Measurements from ENCODE around the gene TEDDM1.

TEDDM1 gene

GRCh38 chr1:182406012-182406411 is 5.5 kb upstream of the TEDDM1 start:
- no peak for DNase-seq

GRCh38 chr1:182405578-182405977 is 5.1 kb upstream of the TEDDM1 start:
- DNase-seq: no peak

- no peak for DNase-seq
Observed at GRCh38 chr1:182404781-182405180, 4.3 kb upstream of the TEDDM1 start.

- no peak for DNase-seq
Observed at GRCh38 chr1:182397653-182398393, 2.6 kb downstream of the TEDDM1 start.

- DNase-seq: no peak
Observed at GRCh38 chr1:182395906-182396305, 4.6 kb downstream of the TEDDM1 start.

- DNase-seq: no peak
Observed at GRCh38 chr1:182394055-182394775, 6.3 kb downstream of the TEDDM1 start.

GRCh38 chr1:182392050-182393028 is 8.1 kb downstream of the TEDDM1 start:
- peak; percentile 54 for DNase-seq

GRCh38 chr1:182391362-182392049 is 9.0 kb downstream of the TEDDM1 start, which contains the start of gene GLUL:
GLUL (minus strand) TSS chr1:182391790; CDS start chr1:182388737, 3,053 bp downstream.
- DNase-seq: peak; percentile 94

GRCh38 chr1:182391028-182391361 is 9.5 kb downstream of the TEDDM1 start:
- DNase-seq: no peak

- peak; percentile 7 for DNase-seq
Observed at GRCh38 chr1:182389619-182390047, 10.8 kb downstream of the TEDDM1 start.

- no peak for DNase-seq
Observed at GRCh38 chr1:182388392-182389134, 11.9 kb downstream of the TEDDM1 start.

GRCh38 chr1:182387566-182387965 is 12.9 kb downstream of the TEDDM1 start:
- no peak for DNase-seq

GRCh38 chr1:182386980-182387379 is 13.5 kb downstream of the TEDDM1 start:
- no peak for DNase-seq

GRCh38 chr1:182385885-182386853 is 14.3 kb downstream of the TEDDM1 start:
- no peak for DNase-seq

GRCh38 chr1:182384387-182384960 is 16.0 kb downstream of the TEDDM1 start:
- no peak for DNase-seq

- DNase-seq: no peak
Observed at GRCh38 chr1:182383934-182384333, 16.5 kb downstream of the TEDDM1 start.

- no peak for DNase-seq
Observed at GRCh38 chr1:182383037-182383661, 17.3 kb downstream of the TEDDM1 start.

GRCh38 chr1:182381962-182382819 is 18.3 kb downstream of the TEDDM1 start:
- DNase-seq: no peak

Data from fibroblast of skin of back (primary cell).